ENCODE results near the gene EEF1E1. TPM values are rescaled to one million over a fixed set of nuclear protein-coding genes. Genes with fewer than 3 reads are reported as not detected.

EEF1E1 gene
- total RNA-seq, 1 donor = 66.1 TPM

DNA sequence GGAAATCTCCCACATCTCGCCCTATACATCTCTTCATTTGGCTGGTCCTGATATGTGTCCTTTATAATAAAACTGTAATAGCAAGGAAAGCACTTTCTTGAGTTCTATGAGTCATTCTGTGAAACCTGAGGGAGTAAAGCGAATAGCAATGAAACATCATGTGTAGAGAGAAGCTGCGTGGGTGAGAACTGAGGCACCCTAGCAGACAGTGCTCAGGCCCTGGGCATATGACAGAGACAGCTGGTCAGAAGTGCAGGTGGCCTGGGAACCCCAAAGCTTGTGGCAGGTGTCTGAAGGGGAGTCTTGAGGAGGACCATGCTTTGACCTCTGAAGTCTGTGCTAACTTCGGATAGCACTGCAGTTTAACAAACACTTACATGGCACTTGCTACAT lies 36.8 kb downstream of the EEF1E1 start:
- DNase-seq (ENCODE audit: low read depth) = no peak
- TF ChIP-seq, protein P1, sequence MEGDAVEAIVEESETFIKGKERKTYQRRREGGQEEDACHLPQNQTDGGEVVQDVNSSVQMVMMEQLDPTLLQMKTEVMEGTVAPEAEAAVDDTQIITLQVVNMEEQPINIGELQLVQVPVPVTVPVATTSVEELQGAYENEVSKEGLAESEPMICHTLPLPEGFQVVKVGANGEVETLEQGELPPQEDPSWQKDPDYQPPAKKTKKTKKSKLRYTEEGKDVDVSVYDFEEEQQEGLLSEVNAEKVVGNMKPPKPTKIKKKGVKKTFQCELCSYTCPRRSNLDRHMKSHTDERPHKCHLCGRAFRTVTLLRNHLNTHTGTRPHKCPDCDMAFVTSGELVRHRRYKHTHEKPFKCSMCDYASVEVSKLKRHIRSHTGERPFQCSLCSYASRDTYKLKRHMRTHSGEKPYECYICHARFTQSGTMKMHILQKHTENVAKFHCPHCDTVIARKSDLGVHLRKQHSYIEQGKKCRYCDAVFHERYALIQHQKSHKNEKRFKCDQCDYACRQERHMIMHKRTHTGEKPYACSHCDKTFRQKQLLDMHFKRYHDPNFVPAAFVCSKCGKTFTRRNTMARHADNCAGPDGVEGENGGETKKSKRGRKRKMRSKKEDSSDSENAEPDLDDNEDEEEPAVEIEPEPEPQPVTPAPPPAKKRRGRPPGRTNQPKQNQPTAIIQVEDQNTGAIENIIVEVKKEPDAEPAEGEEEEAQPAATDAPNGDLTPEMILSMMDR (IDR thresholded peaks at IDR 0.05; ENCODE audit: insufficient read depth, low read length) = no peak
- no peak overlapping the region for H3K4me3 ChIP-seq (ENCODE audit: low read depth, low read length)

DNA sequence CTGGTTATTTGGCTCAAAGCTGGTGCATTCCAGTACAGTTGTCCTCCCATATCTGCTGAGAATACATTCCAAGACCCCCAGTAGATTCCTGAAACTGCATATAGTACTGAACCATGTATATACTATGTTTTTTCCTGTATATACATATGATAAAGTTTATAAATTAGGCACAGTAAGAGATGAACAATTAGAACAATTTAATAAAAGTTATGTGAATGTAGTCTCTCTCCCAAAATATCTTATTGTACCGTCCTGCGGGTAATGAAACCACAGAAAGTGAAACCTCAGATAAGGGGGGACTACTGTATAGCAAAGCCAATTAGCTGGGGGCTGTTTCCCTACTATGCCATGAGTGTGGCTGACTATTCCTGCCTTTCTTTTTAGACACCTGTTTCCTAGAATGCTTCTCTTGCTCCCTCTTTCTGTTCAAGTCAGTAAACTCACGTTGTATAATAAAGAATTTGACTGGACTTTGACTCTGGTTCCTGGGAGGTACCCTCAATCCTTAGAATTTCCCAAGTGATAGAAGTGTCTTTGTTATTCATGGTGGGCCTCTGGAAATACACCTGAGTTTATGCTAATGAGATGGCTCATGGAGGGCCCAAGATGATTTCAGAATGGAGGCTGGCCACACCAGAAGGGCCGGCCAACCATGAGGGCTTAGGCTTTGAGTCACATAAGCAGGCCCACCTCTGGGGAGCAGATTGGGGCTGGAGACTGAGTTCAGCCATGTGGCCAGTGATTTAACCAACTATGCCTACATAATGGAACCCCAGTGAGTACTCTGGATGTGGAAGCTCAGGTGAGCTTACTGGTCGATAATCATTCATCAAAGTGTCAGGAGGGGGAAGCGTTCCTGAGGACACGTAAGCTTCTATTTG lies 37.5 kb downstream of the EEF1E1 start:
- no peak for DNase-seq (ENCODE audit: low read depth)

DNA sequence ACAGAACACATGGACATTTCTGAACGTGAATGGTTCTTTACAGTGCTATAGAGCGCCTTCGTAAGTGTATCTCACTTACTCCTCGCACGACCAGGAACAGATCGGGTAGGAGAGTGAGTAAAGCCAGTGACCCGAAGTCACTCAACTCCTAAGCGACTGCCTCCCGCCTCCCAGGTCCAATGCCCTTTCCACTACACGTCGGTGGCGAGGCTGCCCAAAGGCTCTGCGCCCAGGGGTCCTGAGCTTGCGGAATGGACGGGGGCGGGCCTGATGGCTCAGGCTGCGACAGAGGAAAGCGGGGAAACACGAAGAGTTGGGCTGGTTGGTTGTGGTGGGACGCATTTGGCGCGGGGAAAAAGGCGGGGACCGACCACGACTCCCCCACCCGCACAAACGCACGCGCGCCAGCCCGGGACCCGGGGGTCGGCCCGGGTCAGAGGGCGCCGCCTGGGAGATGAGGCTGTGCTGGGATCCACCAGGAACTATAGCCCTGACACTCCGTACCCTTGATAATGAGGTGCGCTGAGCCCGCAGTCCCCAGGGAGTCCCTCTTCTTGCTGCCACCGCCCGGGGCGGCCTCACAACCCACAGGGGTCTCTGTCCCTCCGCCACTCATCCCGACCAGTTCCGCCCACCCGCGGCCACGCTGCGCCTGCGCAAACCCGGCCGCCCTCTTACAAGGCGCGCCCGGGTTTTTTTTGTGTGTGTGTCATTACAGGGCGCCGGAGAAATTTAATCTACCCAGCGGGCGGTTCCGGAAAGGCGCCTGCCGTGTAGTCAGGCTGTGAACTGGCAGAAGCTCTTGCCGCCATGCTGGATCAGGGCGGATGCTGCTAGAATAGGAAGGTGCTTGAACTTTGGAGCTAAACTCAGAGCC lies 38.3 kb downstream of the EEF1E1 start, which contains the start of gene BLOC1S5:
BLOC1S5 (minus strand) TSS at position 629 of the 877 bp plus-strand sequence; CDS start at position 616, 13 bp downstream.
- DNase-seq (ENCODE audit: low read depth) = peak; percentile 97
- H3K4me3 ChIP-seq (ENCODE audit: low read depth, low read length) = peak within 1 kb of the TSS; percentile 96
- TF ChIP-seq, protein P1 (IDR thresholded peaks at IDR 0.05; ENCODE audit: insufficient read depth, low read length) = no peak

More for the DNA sequence above, 37.5 kb downstream of the EEF1E1 start:
- TF ChIP-seq, protein P1 (IDR thresholded peaks at IDR 0.05; ENCODE audit: insufficient read depth, low read length) = no peak
- peak overlapping the region; percentile 51 for H3K4me3 ChIP-seq (ENCODE audit: low read depth, low read length)

DNA sequence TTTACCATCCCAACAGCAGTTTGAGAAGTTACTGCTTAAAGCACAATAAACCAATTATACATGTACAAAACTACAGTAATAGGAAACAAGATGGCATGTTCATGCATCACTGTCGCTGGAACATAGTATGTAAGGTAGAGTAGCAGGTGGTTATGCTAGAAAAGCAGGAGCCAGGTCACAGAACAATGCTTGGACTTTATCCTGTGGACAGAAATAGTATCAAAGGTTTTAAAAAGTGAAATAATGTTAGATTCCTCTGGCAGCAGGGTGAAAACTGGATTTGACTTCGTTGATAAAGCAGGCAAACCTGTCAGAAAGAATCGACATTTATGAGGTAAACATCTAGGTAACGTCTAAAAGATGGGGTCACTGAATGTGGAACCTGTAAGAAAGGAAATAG lies 40.6 kb downstream of the EEF1E1 start:
- H3K4me3 ChIP-seq (ENCODE audit: low read depth, low read length) = no peak overlapping the region
- DNase-seq (ENCODE audit: low read depth) = no peak
- TF ChIP-seq, protein P1 (IDR thresholded peaks at IDR 0.05; ENCODE audit: insufficient read depth, low read length) = no peak

DNA sequence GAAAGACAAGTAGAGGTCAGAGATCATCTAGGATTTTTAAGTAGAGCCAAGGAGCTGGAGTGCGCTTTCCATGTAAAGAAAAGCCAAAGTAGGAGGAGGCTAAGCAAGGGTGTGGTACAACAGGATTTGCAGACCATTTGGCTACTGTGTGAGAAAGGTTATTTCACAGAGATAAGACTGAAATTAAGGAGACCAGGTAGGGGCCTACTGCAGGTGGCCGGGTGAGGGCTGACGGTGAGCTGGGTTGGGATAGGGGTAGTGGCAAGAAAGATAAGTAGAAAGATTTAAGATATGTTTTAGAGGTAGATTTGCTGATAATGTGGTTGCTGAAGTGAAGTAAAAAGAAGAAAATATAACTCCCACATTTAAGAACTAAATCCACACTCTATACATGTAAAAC lies 42.0 kb downstream of the EEF1E1 start:
- TF ChIP-seq, protein P1 (IDR thresholded peaks at IDR 0.05; ENCODE audit: insufficient read depth, low read length) = no peak
- no peak overlapping the region for H3K4me3 ChIP-seq (ENCODE audit: low read depth, low read length)
- DNase-seq (ENCODE audit: low read depth) = no peak

DNA sequence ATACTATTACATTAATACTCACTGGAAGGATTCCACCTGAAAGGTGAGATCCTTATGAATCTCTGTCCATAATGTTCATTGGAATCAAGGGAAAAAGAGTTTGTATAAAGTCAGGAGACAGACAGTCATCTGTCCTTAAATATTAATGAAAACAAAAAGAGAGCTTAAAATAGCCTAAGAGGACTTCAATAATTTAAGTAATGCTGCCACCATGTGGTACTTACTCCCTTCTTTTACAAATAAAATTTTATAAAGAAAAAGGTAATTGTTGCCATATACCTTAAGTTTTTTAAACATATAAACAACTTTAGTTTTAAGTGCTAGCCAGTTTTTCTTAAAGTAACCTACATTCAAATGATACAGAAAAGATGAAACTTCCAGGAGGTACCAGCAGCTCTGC lies 43.2 kb downstream of the EEF1E1 start:
- TF ChIP-seq, protein P1 (IDR thresholded peaks at IDR 0.05; ENCODE audit: insufficient read depth, low read length) = peak; percentile 35
- peak; percentile 73 for DNase-seq (ENCODE audit: low read depth)
- H3K4me3 ChIP-seq (ENCODE audit: low read depth, low read length) = no peak overlapping the region

Measured in fibroblast of the aortic adventitia (primary cell).